Esophagus muscularis mucosa (tissue), 4 donors: Measurements from ENCODE around the gene CD6. TPM values are rescaled to one million over a fixed set of nuclear protein-coding genes. Genes with fewer than 3 reads are reported as not detected.

Experiments
- DNase-seq: peaks from one replicate; pipeline ENCODE4 v3.0.0-alpha.2; 2017; ENCODE audit errors: extremely low spot score
- H3K27ac ChIP-seq, 4 donors: fragments of 200-600 bp; sonication (generic); replicated peaks in 1 of 4; 1 replicate in 3 of 4; 2 replicates in 1 of 4; pipeline ENCODE4 v1.5.1; 2016 to 2019; ENCODE audit warnings: mild to moderate bottlenecking in 1 of 4
- H3K27me3 ChIP-seq, 4 donors: fragments of 200-600 bp; sonication (generic); one replicate each; pipeline versions ENCODE4 v1.5.1 to v1.6.0; 2016 to 2019
- H3K36me3 ChIP-seq, 4 donors: fragments of 200-600 bp; sonication (generic); one replicate each; pipeline ENCODE4 v1.5.1; 2016 to 2019
- H3K4me1 ChIP-seq, 4 donors: fragments of 200-600 bp; sonication (generic); one replicate each; pipeline ENCODE4 v1.5.1; 2016 to 2019
- H3K4me3 ChIP-seq, 4 donors: fragments of 200-600 bp; sonication (generic); 1 replicate in 2 of 4; 2 replicates in 2 of 4; pipeline ENCODE4 v1.5.1; 2016 to 2019; ENCODE audit warnings: mild to moderate bottlenecking in 4 of 4, moderate library complexity in 1 of 4
- H3K9me3 ChIP-seq, 4 donors: fragments of 200-600 bp; sonication (generic); 1 replicate in 3 of 4; 2 replicates in 1 of 4; pipeline ENCODE4 v1.5.1; 2016 to 2019
- EP300 ChIP-seq: sonication (generic); formaldehyde crosslinking; IDR thresholded peaks from one replicate; pipeline ENCODE4 v1.6.1; 2017; ENCODE audit warnings: antibody characterized with exemption
- POLR2A ChIP-seq: fragments of 450-650 bp; IDR thresholded peaks from one replicate; pipeline ENCODE4 v1.6.1; 2017; ENCODE audit warnings: antibody characterized with exemption, moderate library complexity, mild to moderate bottlenecking, low read depth
- POLR2AphosphoS5 ChIP-seq, 2 donors: sonication (generic); formaldehyde crosslinking; IDR thresholded peaks; one replicate each; pipeline ENCODE4 v1.6.1; 2017; ENCODE audit warnings: antibody characterized with exemption in 2 of 2
- WGBS: methylation state at CpG from one replicate; pipeline ENCODE4 v1.1.5; 2018; 5-methylcytosine and 5-hydroxymethylcytosine counted together
- intact Hi-C: fragments of 100-400 bp; cut with DNase I; formaldehyde crosslinking; loops from one replicate; pipeline ENCODE4 v1.15.1; 2023
- total RNA-seq, 4 donors: library from RNA; depleted of rRNA; stranded (reverse); fragments of >200 nt; gene quantifications; one replicate each; pipeline versions ENCODE4 v1.1.0 to v1.2.1, GENCODE V29; 2016
- TF ChIP-seq, protein P1 (sequence below), 3 experiments: fragments of 200-600 bp in 2 of 3; fragments of 450-650 bp in 1 of 3; sonication (generic) in 2 of 3; IDR thresholded peaks; one replicate each; pipeline ENCODE4 v1.5.1; 2017 to 2019; ENCODE audit warnings: antibody characterized with exemption in 3 of 3, mild to moderate bottlenecking in 2 of 3, moderate library complexity in 1 of 3

The CD6 gene
- total RNA-seq, 4 donors from 2014 or later, result 0.32 to 2.2 (median 1.3) TPM; not detected in 1

DNA sequence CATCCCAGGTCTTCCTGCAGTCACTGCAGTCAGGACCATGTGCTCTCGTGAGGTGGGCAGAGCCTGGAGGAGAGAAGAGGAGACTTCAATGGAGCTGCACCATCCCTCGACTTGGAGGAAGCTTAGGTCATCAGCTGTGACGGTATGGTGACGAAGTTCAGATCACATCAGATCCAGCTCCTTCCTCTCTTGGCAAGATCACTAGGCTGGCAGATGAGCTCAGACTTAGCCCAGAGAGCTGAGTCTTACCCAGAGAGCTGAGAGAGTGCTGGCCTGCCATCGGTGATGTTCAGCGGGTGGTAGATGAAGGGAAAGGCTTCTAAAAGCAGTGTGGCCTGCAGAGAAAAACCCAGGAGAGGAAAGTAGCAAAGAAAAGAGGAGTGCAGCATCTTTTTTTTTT, 17.7 kb upstream of the CD6 start:
- Histone ChIP-seq H3K27me3 (no peaks in the 10 kb centered on the region), H3K4me3 (no peak overlapping the region), H3K36me3 (no peaks in the 10 kb centered on the region), H3K4me1 (peaks cover 8 to 48% (median 35%) of the 10 kb centered on the region in 4 donors), H3K9me3 (no peaks in the 10 kb centered on the region), H3K27ac (peak overlapping the region; percentile 15 to 85 (median 56))
- 79% methylated on average over 6 of the region's 6 CpGs for WGBS
- no peak for DNase-seq
- intact Hi-C loops, result no loop called here
- TF ChIP-seq, protein P1, sequence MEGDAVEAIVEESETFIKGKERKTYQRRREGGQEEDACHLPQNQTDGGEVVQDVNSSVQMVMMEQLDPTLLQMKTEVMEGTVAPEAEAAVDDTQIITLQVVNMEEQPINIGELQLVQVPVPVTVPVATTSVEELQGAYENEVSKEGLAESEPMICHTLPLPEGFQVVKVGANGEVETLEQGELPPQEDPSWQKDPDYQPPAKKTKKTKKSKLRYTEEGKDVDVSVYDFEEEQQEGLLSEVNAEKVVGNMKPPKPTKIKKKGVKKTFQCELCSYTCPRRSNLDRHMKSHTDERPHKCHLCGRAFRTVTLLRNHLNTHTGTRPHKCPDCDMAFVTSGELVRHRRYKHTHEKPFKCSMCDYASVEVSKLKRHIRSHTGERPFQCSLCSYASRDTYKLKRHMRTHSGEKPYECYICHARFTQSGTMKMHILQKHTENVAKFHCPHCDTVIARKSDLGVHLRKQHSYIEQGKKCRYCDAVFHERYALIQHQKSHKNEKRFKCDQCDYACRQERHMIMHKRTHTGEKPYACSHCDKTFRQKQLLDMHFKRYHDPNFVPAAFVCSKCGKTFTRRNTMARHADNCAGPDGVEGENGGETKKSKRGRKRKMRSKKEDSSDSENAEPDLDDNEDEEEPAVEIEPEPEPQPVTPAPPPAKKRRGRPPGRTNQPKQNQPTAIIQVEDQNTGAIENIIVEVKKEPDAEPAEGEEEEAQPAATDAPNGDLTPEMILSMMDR (IDR thresholded peaks at IDR 0.05), result no peak
- TF ChIP-seq EP300 (no peak), POLR2A (no peak), POLR2AphosphoS5 (IDR thresholded peaks at IDR 0.05) (peak in 1 of 2 donors; percentile 7)

DNA sequence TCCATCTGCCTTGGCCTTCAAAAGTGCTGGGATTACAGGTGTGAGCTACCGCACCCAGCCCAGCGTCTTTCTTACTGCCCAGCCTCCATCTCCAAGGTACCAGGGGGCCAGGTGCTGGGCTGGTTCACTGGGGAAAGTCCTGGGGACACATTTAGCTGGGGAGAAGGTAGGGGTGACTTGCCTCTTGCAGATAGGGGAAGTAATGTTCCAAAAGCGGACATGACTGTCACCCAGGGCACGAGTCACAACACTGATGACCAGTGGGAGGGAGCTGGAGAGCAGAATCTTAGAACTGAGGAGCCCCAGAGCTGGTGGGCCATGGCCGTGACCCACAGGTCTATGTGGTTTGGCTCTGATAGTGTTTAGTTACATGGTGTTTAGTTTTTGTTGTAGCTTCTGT, 17.1 kb upstream of the CD6 start:
- DNase-seq, result no peak
- intact Hi-C loops, result no loop called here

DNA sequence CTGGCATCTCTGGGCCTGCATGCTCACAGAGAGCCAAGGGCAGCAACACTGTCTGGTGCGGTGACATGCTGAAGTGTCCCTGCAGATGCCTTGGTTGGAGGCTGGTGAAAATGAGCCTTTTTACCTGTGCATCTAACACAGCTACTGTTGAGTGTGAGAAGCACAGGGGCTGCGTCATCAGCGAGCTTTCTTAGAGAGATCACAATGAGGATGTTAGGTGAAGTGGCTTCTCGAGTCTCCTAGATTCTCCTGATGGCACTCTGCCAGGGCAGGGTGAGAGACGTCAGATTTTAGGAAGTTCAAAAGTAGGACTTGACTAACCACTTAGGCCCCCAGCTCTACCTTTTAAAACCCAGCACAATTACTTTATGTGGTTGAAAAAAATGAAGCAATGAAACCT, 15.9 kb upstream of the CD6 start:
- intact Hi-C loops, result no loop called here
- Histone ChIP-seq H3K4me3 (no peak overlapping the region), H3K9me3 (no peaks in the 10 kb centered on the region), H3K4me1 (peaks cover 5 to 35% (median 22%) of the 10 kb centered on the region in 4 donors), H3K27ac (no peak overlapping the region), H3K27me3 (no peaks in the 10 kb centered on the region), H3K36me3 (no peaks in the 10 kb centered on the region)
- WGBS, result 49% methylated on average over 5 of the region's 5 CpGs
- TF ChIP-seq, protein P1 (IDR thresholded peaks at IDR 0.05), result no peak
- TF ChIP-seq POLR2AphosphoS5 (IDR thresholded peaks at IDR 0.05) (no peak), POLR2A (no peak), EP300 (no peak)
- no peak for DNase-seq

More for the DNA sequence above, 17.1 kb upstream of the CD6 start:
- no peaks in the 10 kb centered on the region for H3K36me3 ChIP-seq
- H3K9me3 ChIP-seq, result no peaks in the 10 kb centered on the region
- WGBS, result 78% methylated on average over 5 of the region's 5 CpGs
- H3K4me1 ChIP-seq, result peaks cover 5 to 45% (median 32%) of the 10 kb centered on the region in 4 donors
- H3K27ac ChIP-seq, result no peak overlapping the region
- H3K27me3 ChIP-seq, result no peaks in the 10 kb centered on the region
- no peak overlapping the region for H3K4me3 ChIP-seq
- no peak for TF ChIP-seq POLR2AphosphoS5 (IDR thresholded peaks at IDR 0.05)
- TF ChIP-seq, protein P1 (IDR thresholded peaks at IDR 0.05), result no peak
- TF ChIP-seq EP300, result no peak
- TF ChIP-seq POLR2A, result no peak

DNA sequence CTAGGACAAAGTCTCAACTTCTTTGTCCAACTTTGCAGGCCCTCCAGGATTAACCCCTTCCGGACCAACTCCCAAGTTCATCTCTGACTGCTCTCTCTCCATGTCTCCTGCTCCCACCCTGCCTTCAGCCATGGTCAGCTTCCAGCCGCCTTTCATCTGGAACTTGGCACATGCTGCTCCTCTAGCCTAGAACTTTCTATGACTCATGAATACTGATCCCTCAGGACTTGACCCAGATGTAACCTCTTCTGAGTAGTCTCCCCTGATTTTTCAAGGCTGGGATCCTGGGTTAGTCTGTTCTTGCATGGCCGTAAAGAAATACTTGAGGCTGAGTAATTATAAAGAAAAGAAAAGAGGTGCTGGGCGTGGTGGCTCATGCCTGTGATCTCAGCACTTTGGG, 14.3 kb upstream of the CD6 start:
- Histone ChIP-seq H3K4me3 (no peak overlapping the region), H3K4me1 (peaks cover 5 to 22% (median 11%) of the 10 kb centered on the region in 4 donors), H3K9me3 (no peaks in the 10 kb centered on the region), H3K27me3 (no peaks in the 10 kb centered on the region), H3K36me3 (no peaks in the 10 kb centered on the region), H3K27ac (no peak overlapping the region)
- TF ChIP-seq, protein P1 (IDR thresholded peaks at IDR 0.05), result no peak
- TF ChIP-seq POLR2AphosphoS5 (IDR thresholded peaks at IDR 0.05) (no peak), EP300 (no peak), POLR2A (no peak)
- 81% methylated on average over 4 of the region's 4 CpGs for WGBS
- DNase-seq, result no peak
- intact Hi-C loops, result no loop called here

DNA sequence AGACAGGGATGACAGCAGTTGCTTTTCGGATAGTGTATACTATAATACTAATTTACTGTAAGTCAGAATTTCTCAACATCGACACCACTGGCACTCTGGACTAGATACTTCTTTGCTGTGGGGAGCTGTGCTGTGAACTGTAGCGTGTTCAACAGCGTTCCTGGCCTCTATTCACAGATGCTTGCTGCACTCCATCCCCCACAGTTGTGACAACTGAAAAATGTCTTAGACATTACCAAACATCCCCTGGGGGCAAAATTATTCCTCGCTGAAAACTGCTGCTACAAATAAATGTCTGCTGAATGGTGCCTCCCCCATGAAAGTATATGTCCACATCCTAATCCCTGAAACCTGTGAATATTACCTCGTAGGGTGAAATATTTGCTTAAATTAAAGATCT, 12.0 kb upstream of the CD6 start:
- Histone ChIP-seq H3K27me3 (no peaks in the 10 kb centered on the region), H3K9me3 (no peaks in the 10 kb centered on the region), H3K36me3 (no peaks in the 10 kb centered on the region), H3K27ac (no peak overlapping the region), H3K4me1 (peaks cover 0 to 11% (median 3%) of the 10 kb centered on the region in 4 donors), H3K4me3 (no peak overlapping the region)
- intact Hi-C loops, result no loop called here
- DNase-seq, result no peak
- no peak for TF ChIP-seq EP300
- TF ChIP-seq, protein P1 (IDR thresholded peaks at IDR 0.05), result no peak
- no peak for TF ChIP-seq POLR2AphosphoS5 (IDR thresholded peaks at IDR 0.05)
- no peak for TF ChIP-seq POLR2A
- WGBS, result 82% methylated on average over 6 of the region's 6 CpGs
